Ascending aorta (tissue), 2 donors: ENCODE data around the gene RUVBL1. TPM values are rescaled to one million over a fixed set of nuclear protein-coding genes. Genes with fewer than 3 reads are reported as not detected.

Source experiments
- DNase-seq, 2 donors: peaks; one replicate each; pipeline ENCODE4 v3.0.0-alpha.2; 2019; ENCODE audit warnings: low spot score in 2 of 2
- H3K27ac ChIP-seq, 2 donors: fragments of 200-600 bp; sonication (generic); one replicate each; pipeline ENCODE4 v1.5.1; 2016 to 2017; ENCODE audit warnings: mild to moderate bottlenecking in 1 of 2
- H3K27me3 ChIP-seq: fragments of 200-600 bp; sonication (generic); one replicate; pipeline ENCODE4 v1.5.1; 2017
- H3K36me3 ChIP-seq, 2 donors: fragments of 200-600 bp; sonication (generic); one replicate each; pipeline ENCODE4 v1.5.1; 2016
- H3K4me1 ChIP-seq, 2 donors: fragments of 200-600 bp; sonication (generic); one replicate each; pipeline ENCODE4 v1.5.1; 2016 to 2017; ENCODE audit warnings: mild to moderate bottlenecking in 1 of 2
- H3K4me3 ChIP-seq, 2 donors: fragments of 200-600 bp; sonication (generic); one replicate each; pipeline ENCODE4 v1.5.1; 2016 to 2017; ENCODE audit warnings: mild to moderate bottlenecking in 1 of 2
- H3K9me3 ChIP-seq, 2 donors: fragments of 200-600 bp; sonication (generic); one replicate each; pipeline ENCODE4 v1.5.1; 2016
- CTCF ChIP-seq, 3 experiments: fragments of 200-600 bp in 2 of 3; fragments of 450-650 bp in 1 of 3; sonication (generic) in 2 of 3; IDR thresholded peaks; one replicate each; pipeline ENCODE4 v1.5.1; 2016 to 2019; ENCODE audit warnings: antibody characterized with exemption in 3 of 3, mild to moderate bottlenecking in 1 of 3, moderate library complexity in 1 of 3
- intact Hi-C: fragments of 100-400 bp; cut with DNase I; formaldehyde crosslinking; loops from one replicate; pipeline ENCODE4 v1.15.1; 2023
- total RNA-seq: library from RNA; depleted of rRNA; stranded (reverse); fragments of >200 nt; gene quantifications from one replicate; pipeline ENCODE4 v1.1.0, GENCODE V29; 2016

Gene RUVBL1
- total RNA-seq, 1 donor from 2014 or later: 10.3 TPM

DNA sequence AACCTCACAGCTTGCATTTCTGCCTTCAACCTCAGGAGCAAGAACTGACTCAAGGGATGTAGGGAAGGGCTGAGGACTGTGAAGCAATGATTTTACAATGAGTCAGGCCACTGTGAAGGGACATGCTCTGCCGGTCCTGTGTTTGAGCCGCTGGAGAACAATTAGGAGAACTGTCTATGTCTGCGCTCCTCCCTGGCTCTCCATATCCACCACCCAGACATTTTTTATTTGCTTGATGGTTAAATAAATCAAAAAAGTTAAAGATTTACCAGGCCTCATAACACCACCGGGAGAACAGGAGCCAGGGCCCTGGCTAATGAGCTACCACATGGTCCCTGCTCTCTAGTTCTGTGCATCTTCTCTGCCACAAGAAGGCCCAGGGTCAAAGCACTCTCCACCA, 41.8 kb downstream of the RUVBL1 start:
- H3K4me1 ChIP-seq: peaks cover 0 to 8% of the 10 kb centered on the region in 2 donors
- DNase-seq: no peak
- no peaks in the 10 kb centered on the region for H3K9me3 ChIP-seq
- H3K27ac ChIP-seq: no peak overlapping the region
- H3K4me3 ChIP-seq: no peak overlapping the region
- H3K27me3 ChIP-seq: no peaks in the 10 kb centered on the region
- H3K36me3 ChIP-seq: peaks cover 8 to 11% of the 10 kb centered on the region in 2 donors
- intact Hi-C loops: no loop called here
- no peak for TF ChIP-seq CTCF (IDR thresholded peaks at IDR 0.05)

GRCh38 chr3:128081226-128081625, 42.4 kb downstream of the RUVBL1 start:
- Histone ChIP-seq H3K9me3 (no peaks in the 10 kb centered on the region), H3K36me3 (peaks cover 6 to 11% of the 10 kb centered on the region in 2 donors), H3K27me3 (no peaks in the 10 kb centered on the region), H3K27ac (no peak overlapping the region), H3K4me1 (peaks cover 0 to 13% of the 10 kb centered on the region in 2 donors), H3K4me3 (no peak overlapping the region)
- DNase-seq: no peak
- intact Hi-C loops: no loop called here
- no peak for TF ChIP-seq CTCF (IDR thresholded peaks at IDR 0.05)

DNA sequence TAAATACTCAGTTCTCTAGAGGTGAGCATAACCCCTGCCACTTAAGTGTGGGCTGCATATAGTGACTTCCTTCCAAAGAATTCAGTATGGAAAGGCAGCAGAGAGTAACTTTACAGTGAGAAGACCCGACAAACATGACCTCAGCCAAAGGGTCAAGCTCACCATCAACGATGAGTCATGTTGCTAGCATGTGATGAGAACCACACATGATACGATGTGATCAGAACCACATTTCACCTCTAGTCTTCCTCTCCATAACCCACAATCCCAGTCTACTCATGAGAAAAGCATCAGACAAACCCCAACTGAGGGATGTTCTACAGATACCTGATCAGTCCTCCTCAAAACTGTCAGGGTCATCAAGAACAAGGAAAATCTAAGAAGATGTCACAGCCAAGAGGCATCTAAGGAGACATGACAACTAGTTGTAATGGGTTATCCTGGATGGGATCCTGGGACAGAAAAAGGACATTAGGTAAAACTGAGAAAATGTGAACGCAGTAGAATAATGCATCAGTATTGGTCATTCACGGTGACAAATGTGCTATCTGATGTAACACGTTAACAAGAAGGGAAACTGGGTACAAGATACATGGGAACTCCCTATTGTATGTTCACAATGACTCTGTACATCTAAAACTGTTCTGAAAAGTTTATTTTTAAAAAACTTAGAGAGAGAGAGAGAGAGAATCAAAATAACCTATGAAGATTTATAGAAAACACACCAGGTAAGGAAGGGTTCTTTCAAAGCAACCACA, 43.1 kb downstream of the RUVBL1 start:
- Histone ChIP-seq H3K36me3 (peaks cover 4 to 11% of the 10 kb centered on the region in 2 donors), H3K4me3 (no peak overlapping the region), H3K27me3 (no peaks in the 10 kb centered on the region), H3K27ac (no peak overlapping the region), H3K9me3 (no peaks in the 10 kb centered on the region), H3K4me1 (peaks cover 0 to 18% of the 10 kb centered on the region in 2 donors)
- intact Hi-C loops: no loop called here
- no peak for TF ChIP-seq CTCF (IDR thresholded peaks at IDR 0.05)
- no peak for DNase-seq

DNA sequence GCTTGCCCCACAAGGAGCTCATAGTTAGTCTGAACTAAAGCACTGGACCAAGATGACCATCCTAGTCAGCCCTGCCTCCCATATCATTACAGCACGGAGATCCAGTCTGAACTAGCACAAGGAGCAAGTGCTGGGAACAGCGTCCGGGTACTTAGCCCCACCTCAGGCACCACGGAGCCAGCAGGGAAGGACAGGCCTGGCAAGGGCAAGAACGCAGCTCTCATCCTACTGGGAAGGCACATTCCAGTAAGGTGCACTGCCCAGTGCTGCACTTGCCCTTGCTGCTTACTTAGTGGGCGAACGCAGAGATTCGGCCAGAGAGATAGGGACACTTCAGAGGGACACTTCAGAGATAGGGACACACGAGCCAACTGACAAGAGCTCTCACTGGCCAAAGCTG, 43.8 kb downstream of the RUVBL1 start:
- Histone ChIP-seq H3K36me3 (peaks cover 4 to 11% of the 10 kb centered on the region in 2 donors), H3K4me3 (no peak overlapping the region), H3K9me3 (no peaks in the 10 kb centered on the region), H3K27ac (no peak overlapping the region), H3K4me1 (peaks cover 0 to 22% of the 10 kb centered on the region in 2 donors), H3K27me3 (no peaks in the 10 kb centered on the region)
- DNase-seq: no peak
- intact Hi-C loops: loop anchor here (10.0 kb wide), 2 partner anchors 305 to 415 kb away; partner anchors contain the start of gene GATA2
- TF ChIP-seq CTCF (IDR thresholded peaks at IDR 0.05): no peak

- Histone ChIP-seq H3K36me3 (peaks cover 4 to 11% of the 10 kb centered on the region in 2 donors), H3K9me3 (no peaks in the 10 kb centered on the region), H3K4me1 (peaks cover 0 to 15% of the 10 kb centered on the region in 2 donors), H3K27me3 (no peaks in the 10 kb centered on the region), H3K4me3 (no peak overlapping the region), H3K27ac (no peak overlapping the region)
- DNase-seq: no peak
- intact Hi-C loops: loop anchor here (10.0 kb wide), 2 partner anchors 306 to 416 kb away; partner anchors contain the start of gene GATA2
- TF ChIP-seq CTCF (IDR thresholded peaks at IDR 0.05): no peak
Observed at GRCh38 chr3:128078875-128079274, 44.7 kb downstream of the RUVBL1 start.
